WTC11 (cell line): Measurements from ENCODE around the gene LARP4B. TPM values are rescaled to one million over a fixed set of nuclear protein-coding genes. Genes with fewer than 3 reads are reported as not detected.

Experiments
- ATAC-seq: fragments of 200-7000 bp; cut with Tn5 transposase; 2 replicates; pipeline ENCODE4 v1.10.0; 2021; ENCODE audit warnings: mild to moderate bottlenecking, moderate library complexity
- CTCF ChIA-PET: fragments of 300-600 bp; sonication (Branson Sonifier 250); formaldehyde crosslinking; loops from one replicate; lab custom pipeline; 2021; ENCODE audit warnings: antibody characterized with exemption; lab: Charles Lee
- POLR2A ChIA-PET: fragments of 350-600 bp; sonication (Branson Sonifier 250); formaldehyde crosslinking; loops from one replicate; lab custom pipeline; 2021; ENCODE audit warnings: antibody characterized with exemption; lab: Charles Lee
- DNase-seq: peaks from one replicate; pipeline ENCODE4 v3.0.0; 2021; ENCODE audit warnings: low spot score
- H3K27ac Mint-ChIP-seq: 2 replicates; pipeline ENCODE4 v1.8.0; 2021; ENCODE audit warnings: mixed read lengths
- H3K27me3 Mint-ChIP-seq: 2 replicates; pipeline ENCODE4 v1.8.0; 2021; ENCODE audit warnings: low read depth, mild to moderate bottlenecking, moderate library complexity, mixed read lengths
- H3K36me3 Mint-ChIP-seq: 2 replicates; pipeline ENCODE4 v1.8.0; 2021; ENCODE audit warnings: mixed read lengths
- H3K4me1 Mint-ChIP-seq: 2 replicates; pipeline ENCODE4 v1.8.0; 2022; ENCODE audit warnings: mixed read lengths
- H3K4me3 Mint-ChIP-seq: 2 replicates; pipeline ENCODE4 v1.8.0; 2021; ENCODE audit warnings: mild to moderate bottlenecking, moderate library complexity, mixed read lengths
- H3K9me3 Mint-ChIP-seq: 2 replicates; pipeline ENCODE4 v1.8.0; 2021; ENCODE audit warnings: mixed read lengths
- ATF2 ChIP-seq: sonication (generic); formaldehyde crosslinking; IDR thresholded peaks from 2 replicates; pipeline ENCODE4 v1.8.1; 2022; ENCODE audit warnings: low read depth, missing genetic modification reagents, borderline replicate concordance
- ATF6 ChIP-seq: sonication (generic); formaldehyde crosslinking; IDR thresholded peaks from 2 replicates; pipeline ENCODE4 v1.8.1; 2023; ENCODE audit warnings: mild to moderate bottlenecking, missing genetic modification reagents
- EMX1 ChIP-seq: fragments of 250-450 bp; sonication (Bioruptor Pico); IDR thresholded peaks from 2 replicates; pipeline ENCODE4 v1.8.0; 2021; ENCODE audit warnings: mild to moderate bottlenecking
- ESRRA ChIP-seq: sonication (generic); formaldehyde crosslinking; IDR thresholded peaks from 2 replicates; pipeline ENCODE4 v1.8.1; 2022; ENCODE audit warnings: mild to moderate bottlenecking, missing genetic modification reagents, borderline replicate concordance
- JAZF1 ChIP-seq: fragments of 250-450 bp; sonication (Bioruptor Pico); IDR thresholded peaks from 2 replicates; pipeline ENCODE4 v1.9.0; 2021; ENCODE audit warnings: moderate library complexity, mild to moderate bottlenecking, inconsistent platforms
- JUN ChIP-seq: sonication (generic); formaldehyde crosslinking; IDR thresholded peaks from 2 replicates; pipeline ENCODE4 v1.8.0; 2023; ENCODE audit warnings: mild to moderate bottlenecking, missing genetic modification reagents
- MLX ChIP-seq: sonication (generic); formaldehyde crosslinking; IDR thresholded peaks from 2 replicates; pipeline ENCODE4 v1.8.1; 2023; ENCODE audit warnings: mild to moderate bottlenecking, missing genetic modification reagents, moderate library complexity
- NR2C2 ChIP-seq: sonication (generic); formaldehyde crosslinking; IDR thresholded peaks from 2 replicates; pipeline ENCODE4 v1.8.0; 2022; ENCODE audit warnings: mild to moderate bottlenecking, missing genetic modification reagents
- PRRX2 ChIP-seq: fragments of 250-450 bp; sonication (Bioruptor Pico); IDR thresholded peaks from 2 replicates; pipeline ENCODE4 v1.8.0; 2021; ENCODE audit warnings: mild to moderate bottlenecking
- USF2 ChIP-seq: sonication (generic); formaldehyde crosslinking; IDR thresholded peaks from 2 replicates; pipeline ENCODE4 v1.8.1; 2023; ENCODE audit warnings: mild to moderate bottlenecking, missing genetic modification reagents, moderate library complexity
- ZNF512 ChIP-seq: sonication (generic); formaldehyde crosslinking; IDR thresholded peaks from 2 replicates; pipeline ENCODE4 v1.8.1; 2022; ENCODE audit warnings: missing genetic modification reagents, borderline replicate concordance
- ZSCAN18 ChIP-seq: fragments of 250-450 bp; sonication (Bioruptor Pico); IDR thresholded peaks from 2 replicates; pipeline ENCODE4 v2.1.2; 2022; ENCODE audit warnings: mild to moderate bottlenecking, moderate library complexity
- total RNA-seq: library from RNA; stranded (reverse); gene quantifications from 3 replicates; pipeline ENCODE4 v1.2.3, GENCODE V29; 2021
- TF ChIP-seq, protein P1 (sequence below): sonication (generic); formaldehyde crosslinking; conservative IDR thresholded peaks from 2 replicates; pipeline ENCODE4 v1.8.1; 2022; ENCODE audit warnings: mild to moderate bottlenecking, missing genetic modification reagents
- TF ChIP-seq, protein P2 (sequence below): fragments of 250-450 bp; sonication (Bioruptor Pico); conservative IDR thresholded peaks from 2 replicates; pipeline ENCODE4 v1.9.0; 2021; ENCODE audit warnings: mild to moderate bottlenecking

The LARP4B gene
- total RNA-seq, 1 experiment from 2014 or later, result 87.1 TPM

DNA sequence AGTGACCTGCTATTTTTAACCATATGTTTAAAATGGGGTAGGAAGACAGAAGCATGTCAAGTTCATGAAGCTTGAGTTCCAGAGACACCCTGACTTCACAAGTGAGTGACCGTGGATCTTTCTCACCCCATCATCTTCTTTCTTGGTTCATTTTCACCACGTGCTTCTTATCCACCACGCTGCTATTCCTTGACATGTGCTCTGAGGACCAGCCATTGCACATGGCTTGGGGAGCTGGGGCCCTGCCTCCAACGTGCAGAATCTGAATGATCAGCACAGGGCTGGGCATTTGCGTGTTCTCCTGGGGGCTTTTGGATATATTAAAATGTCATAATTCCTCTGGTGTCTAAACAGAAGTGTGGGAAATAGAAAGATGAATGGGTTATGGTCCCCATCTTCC, 31.7 kb upstream of the LARP4B start:
- DNase-seq, result no peak
- POLR2A ChIA-PET, result no interaction called here

More for the DNA sequence above, 31.7 kb upstream of the LARP4B start:
- Mint-ChIP-seq H3K27ac (no peak overlapping the region), H3K4me1 (no peaks in the 10 kb centered on the region), H3K36me3 (no peaks in the 10 kb centered on the region)
- CTCF ChIA-PET, result no interaction called here
- TF ChIP-seq JUN (no peak), PRRX2 (CRISPR knock-in tag) (no peak), ATF2 (CRISPR knock-in tag) (no peak), ZNF512 (CRISPR knock-in tag) (no peak), EMX1 (CRISPR knock-in tag) (no peak), ESRRA (CRISPR knock-in tag) (no peak), JAZF1 (CRISPR knock-in tag) (no peak), USF2 (no peak), MLX (CRISPR knock-in tag) (no peak), NR2C2 (CRISPR knock-in tag) (no peak), ATF6 (CRISPR knock-in tag) (no peak), ZSCAN18 (CRISPR knock-in tag) (no peak)
- TF ChIP-seq, protein P1, sequence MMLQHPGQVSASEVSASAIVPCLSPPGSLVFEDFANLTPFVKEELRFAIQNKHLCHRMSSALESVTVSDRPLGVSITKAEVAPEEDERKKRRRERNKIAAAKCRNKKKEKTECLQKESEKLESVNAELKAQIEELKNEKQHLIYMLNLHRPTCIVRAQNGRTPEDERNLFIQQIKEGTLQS, result no peak
- TF ChIP-seq, protein P2, sequence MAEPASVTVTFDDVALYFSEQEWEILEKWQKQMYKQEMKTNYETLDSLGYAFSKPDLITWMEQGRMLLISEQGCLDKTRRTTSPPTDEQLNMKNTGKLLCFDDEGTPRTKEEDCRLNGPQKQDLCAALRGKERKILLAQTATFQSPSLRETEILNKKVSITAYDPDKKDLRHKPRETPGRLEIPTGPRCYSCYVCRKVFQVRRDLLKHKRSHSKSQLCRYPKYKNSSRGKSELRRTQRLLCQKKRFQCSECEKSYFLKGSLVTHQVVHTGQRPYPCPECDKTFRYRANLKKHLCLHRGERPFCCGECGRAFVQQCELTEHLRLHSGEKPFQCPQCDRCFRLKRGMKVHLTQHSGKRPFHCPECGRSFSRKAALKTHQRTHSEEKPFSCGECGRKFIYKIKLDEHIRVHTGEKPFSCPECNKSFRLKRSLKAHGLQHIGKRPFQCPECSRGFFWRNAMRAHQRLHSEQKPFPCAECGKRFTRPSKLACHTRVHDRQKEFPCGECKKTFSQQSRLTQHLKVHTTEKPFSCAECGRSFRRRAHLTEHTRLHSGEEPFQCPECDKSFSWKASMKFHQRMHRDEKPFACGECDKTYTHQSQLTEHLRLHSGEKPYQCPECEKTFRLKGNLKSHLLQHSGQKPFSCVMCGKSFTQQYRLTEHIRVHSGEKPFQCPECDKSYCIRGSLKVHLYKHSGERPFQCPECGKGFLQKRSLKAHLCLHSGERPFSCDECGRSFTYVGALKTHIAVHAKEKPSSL (CRISPR knock-in tag), result no peak
- TF ChIP-seq, all 79 proteins: peak for 0
- Mint-ChIP-seq H3K27me3 (peaks cover 14% of the 10 kb centered on the region), H3K9me3 (peaks cover 10% of the 10 kb centered on the region), H3K4me3 (no peak overlapping the region)
- no peak for ATAC-seq
